ENCODE data around the gene ZKSCAN3. TPM values are rescaled to one million over a fixed set of nuclear protein-coding genes. Genes with fewer than 3 reads are reported as not detected.

ZKSCAN3 gene
- total RNA-seq, 2 donors from 2014 or later = 2.3 to 3.7 TPM

DNA sequence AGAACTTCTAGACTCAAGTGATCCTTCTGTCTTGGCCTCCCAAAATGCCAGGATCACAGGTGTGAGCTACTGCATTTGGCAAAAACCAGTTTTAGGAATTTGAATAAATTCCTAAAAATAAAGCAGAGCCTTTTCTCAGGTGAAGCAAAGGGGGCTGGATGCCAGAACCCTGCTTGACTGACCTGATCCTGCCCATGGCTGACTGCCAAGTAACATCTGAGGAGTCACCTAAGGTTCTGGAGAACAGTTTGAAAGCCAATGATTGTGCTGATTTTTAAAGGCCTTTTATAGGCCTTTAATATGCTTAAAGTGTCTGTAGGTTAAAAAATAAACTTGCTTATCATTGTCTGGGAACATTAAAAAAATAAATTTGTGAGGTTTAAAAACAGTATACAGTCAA is 63.9 kb downstream of the ZKSCAN3 start:
- no peaks in the 10 kb centered on the region for H3K9me3 ChIP-seq
- H3K27ac ChIP-seq = no peak overlapping the region
- no peak overlapping the region for H3K4me3 ChIP-seq
- H3K36me3 ChIP-seq = no peaks in the 10 kb centered on the region
- H3K4me1 ChIP-seq = no peaks in the 10 kb centered on the region
- no peak for DNase-seq (ENCODE audit: low spot score)
- TF ChIP-seq, protein P1, sequence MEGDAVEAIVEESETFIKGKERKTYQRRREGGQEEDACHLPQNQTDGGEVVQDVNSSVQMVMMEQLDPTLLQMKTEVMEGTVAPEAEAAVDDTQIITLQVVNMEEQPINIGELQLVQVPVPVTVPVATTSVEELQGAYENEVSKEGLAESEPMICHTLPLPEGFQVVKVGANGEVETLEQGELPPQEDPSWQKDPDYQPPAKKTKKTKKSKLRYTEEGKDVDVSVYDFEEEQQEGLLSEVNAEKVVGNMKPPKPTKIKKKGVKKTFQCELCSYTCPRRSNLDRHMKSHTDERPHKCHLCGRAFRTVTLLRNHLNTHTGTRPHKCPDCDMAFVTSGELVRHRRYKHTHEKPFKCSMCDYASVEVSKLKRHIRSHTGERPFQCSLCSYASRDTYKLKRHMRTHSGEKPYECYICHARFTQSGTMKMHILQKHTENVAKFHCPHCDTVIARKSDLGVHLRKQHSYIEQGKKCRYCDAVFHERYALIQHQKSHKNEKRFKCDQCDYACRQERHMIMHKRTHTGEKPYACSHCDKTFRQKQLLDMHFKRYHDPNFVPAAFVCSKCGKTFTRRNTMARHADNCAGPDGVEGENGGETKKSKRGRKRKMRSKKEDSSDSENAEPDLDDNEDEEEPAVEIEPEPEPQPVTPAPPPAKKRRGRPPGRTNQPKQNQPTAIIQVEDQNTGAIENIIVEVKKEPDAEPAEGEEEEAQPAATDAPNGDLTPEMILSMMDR (IDR thresholded peaks at IDR 0.05) = no peak
- H3K27me3 ChIP-seq = no peaks in the 10 kb centered on the region

Other genes with a start within 250 kb of the ZKSCAN3 start
- gene ZSCAN16, start 225.3 kb upstream of the ZKSCAN3 start, total RNA-seq = 1 to 10 TPM; 1.2 to 3.1 TPM
- gene ZKSCAN8, start 208.1 kb upstream of the ZKSCAN3 start, total RNA-seq = 10 to 100 TPM; 10.4 to 13.1 TPM
- gene ZSCAN9, start 124.7 kb upstream of the ZKSCAN3 start, total RNA-seq = 10 to 100 TPM in 1 of 2 donors, 1 to 10 TPM in 1; 5.8 to 10.1 TPM
- 1 to 10 TPM; 1.8 to 2.0 TPM for gene ZKSCAN4, start 97.7 kb upstream of the ZKSCAN3 start, total RNA-seq
- gene NKAPL, start 90.7 kb upstream of the ZKSCAN3 start, total RNA-seq = 1 to 10 TPM; 3.1 to 5.1 TPM
- gene ZSCAN26, start 82.8 kb upstream of the ZKSCAN3 start, total RNA-seq = 10 to 100 TPM; 11.2 to 13.3 TPM
- gene PGBD1, start 68.4 kb upstream of the ZKSCAN3 start, total RNA-seq = 1 to 10 TPM; 1.8 to 4.1 TPM
- gene ZSCAN31, start 13.8 kb upstream of the ZKSCAN3 start, total RNA-seq = 10 to 100 TPM in 1 of 2 donors, 1 to 10 TPM in 1; 9.9 to 14.5 TPM
- gene ZSCAN12, start 49.8 kb downstream of the ZKSCAN3 start, total RNA-seq = 1 to 10 TPM; 2.1 to 3.4 TPM
- gene ZSCAN23, start 93.5 kb downstream of the ZKSCAN3 start, total RNA-seq = under 1 TPM; 0.59 to 0.79 TPM
- gene GPX6, start 165.8 kb downstream of the ZKSCAN3 start, total RNA-seq = not detected
- not detected for gene GPX5, start 175.9 kb downstream of the ZKSCAN3 start, total RNA-seq